B cell (primary cell): ENCODE measurements around the gene NOS3. TPM values are rescaled to one million over a fixed set of nuclear protein-coding genes. Genes with fewer than 3 reads are reported as not detected.

ENCODE experiments used
- ATAC-seq: fragments of 200-7000 bp; cut with Tn5 transposase; one replicate; pipeline ENCODE4 v1.10.0; 2021; ENCODE audit warnings: low read depth, mild to moderate bottlenecking, moderate number of reproducible peaks, moderate library complexity
- CTCF ChIA-PET: fragments of 350-600 bp; sonication (Branson Sonifier 250); formaldehyde crosslinking; loops from one replicate; lab custom pipeline; 2021; ENCODE audit warnings: antibody characterized with exemption, inconsistent platforms; lab: Charles Lee
- POLR2A ChIA-PET: fragments of 350-600 bp; sonication (Branson Sonifier 250); formaldehyde crosslinking; loops from one replicate; lab custom pipeline; 2021; ENCODE audit warnings: antibody characterized with exemption; lab: Charles Lee
- DNase-seq: peaks from one replicate; pipeline ENCODE4 v3.0.0; 2013
- H2AFZ ChIP-seq: 2 replicates; pipeline ENCODE4 v1.6.1; 2012; ENCODE audit warnings: mild to moderate bottlenecking, low read depth, low read length; ENCODE audit not compliant: insufficient read depth, poor library complexity, severe bottlenecking
- H3K27ac ChIP-seq, 2 donors: 1 replicate in 1 of 2; 2 replicates in 1 of 2; pipeline ENCODE4 v1.5.1; 2012 to 2013; ENCODE audit warnings: low read length in 2 of 2, mild to moderate bottlenecking in 2 of 2, moderate library complexity in 1 of 2
- H3K27me3 ChIP-seq, 4 experiments: fragments of 200-600 bp in 1 of 4; sonication (generic) in 1 of 4; replicated peaks in 1 of 4; 1 replicate in 2 of 4; 2 replicates in 2 of 4; pipeline versions ENCODE4 v1.6.1 to v1.7.0; 2013 to 2016; ENCODE audit warnings: low read length in 3 of 4, mild to moderate bottlenecking in 2 of 4, mixed read lengths in 1 of 4, moderate library complexity in 1 of 4; ENCODE audit not compliant: insufficient read depth in 4 of 4, control insufficient read depth in 3 of 4; ENCODE audit errors: control extremely low read depth in 1 of 4
- H3K36me3 ChIP-seq, 2 experiments: replicated peaks in 1 of 2; 1 replicate in 1 of 2; 2 replicates in 1 of 2; pipeline versions ENCODE4 v1.6.1 to v1.7.1; 2013; ENCODE audit warnings: low read length in 1 of 2; ENCODE audit not compliant: insufficient read depth in 2 of 2, control insufficient read depth in 1 of 2; ENCODE audit errors: control extremely low read depth in 1 of 2, extremely low read depth in 1 of 2
- H3K4me1 ChIP-seq, 2 donors: fragments of 200-600 bp in 1 of 2; sonication (generic) in 1 of 2; 1 replicate in 1 of 2; 2 replicates in 1 of 2; pipeline versions ENCODE4 v1.5.1 to v1.6.1; 2013 to 2017; ENCODE audit warnings: low read length in 2 of 2; ENCODE audit not compliant: control insufficient read depth in 2 of 2, insufficient read depth in 2 of 2
- H3K4me2 ChIP-seq: replicated peaks from 2 replicates; pipeline ENCODE3; 2012; ENCODE audit warnings: mild to moderate bottlenecking, low read depth, low read length; ENCODE audit not compliant: poor library complexity, severe bottlenecking
- H3K4me3 ChIP-seq, 5 experiments: fragments of 200-600 bp in 1 of 5; sonication (generic) in 1 of 5; 1 replicate in 3 of 5; 2 replicates in 2 of 5; pipeline versions ENCODE4 v1.5.1 to v1.7.0; 2011 to 2016; ENCODE audit warnings: low read length in 4 of 5, mild to moderate bottlenecking in 4 of 5, low read depth in 2 of 5, control low read depth in 1 of 5, moderate library complexity in 1 of 5; ENCODE audit not compliant: insufficient read depth in 1 of 5; ENCODE audit errors: control extremely low read depth in 1 of 5, extremely low read depth in 1 of 5
- H3K79me2 ChIP-seq: fragments of 200-600 bp; sonication (generic); one replicate; pipeline ENCODE4 v1.6.0; 2016; ENCODE audit warnings: low read length; ENCODE audit not compliant: control insufficient read depth, insufficient read depth
- H3K9ac ChIP-seq: fragments of 200-600 bp; sonication (generic); 2 replicates; pipeline ENCODE4 v1.6.1; 2017; ENCODE audit warnings: mild to moderate bottlenecking, low read length, moderate library complexity
- H3K9me3 ChIP-seq, 3 donors: one replicate each; pipeline versions ENCODE4 v1.6.1 to v1.7.1; 2013; ENCODE audit warnings: low read length in 2 of 3; ENCODE audit not compliant: control insufficient read depth in 2 of 3, insufficient read depth in 1 of 3; ENCODE audit errors: control extremely low read depth in 1 of 3
- H4K20me1 ChIP-seq: 2 replicates; pipeline ENCODE4 v1.6.0; 2012; ENCODE audit warnings: mild to moderate bottlenecking, low read length; ENCODE audit not compliant: insufficient read depth, control insufficient read depth, poor library complexity, severe bottlenecking
- H3K27ac Mint-ChIP-seq: one replicate; pipeline ENCODE4 v1.8.0; 2021; ENCODE audit warnings: mixed read lengths
- H3K27me3 Mint-ChIP-seq: one replicate; pipeline ENCODE4 v1.8.0; 2021; ENCODE audit warnings: mixed read lengths
- H3K4me1 Mint-ChIP-seq: one replicate; pipeline ENCODE4 v1.8.0; 2021; ENCODE audit warnings: mixed read lengths
- H3K4me3 Mint-ChIP-seq: one replicate; pipeline ENCODE4 v1.8.0; 2021; ENCODE audit warnings: mixed read lengths
- H3K9me3 Mint-ChIP-seq: one replicate; pipeline ENCODE4 v1.8.0; 2022; ENCODE audit warnings: mixed read lengths; ENCODE audit not compliant: insufficient read depth
- CTCF ChIP-seq: fragments of 200-600 bp; IDR thresholded peaks from one replicate; pipeline ENCODE4 v1.8.0; 2022; ENCODE audit warnings: antibody characterized with exemption, mild to moderate bottlenecking
- EZH2 ChIP-seq: IDR thresholded peaks from 2 replicates; pipeline ENCODE4 v1.6.1; 2012; ENCODE audit warnings: borderline replicate concordance, low read depth, mild to moderate bottlenecking, moderate library complexity, low read length; ENCODE audit not compliant: insufficient read depth, poor library complexity, severe bottlenecking
- WGBS: methylation state at CpG from one replicate; pipeline ENCODE4 v1.1.5; 2013; ENCODE audit warnings: missing lambda C conversion rate; ENCODE audit not compliant: insufficient coverage; 5-methylcytosine and 5-hydroxymethylcytosine counted together
- intact Hi-C: fragments of 100-400 bp; cut with micrococcal nuclease; formaldehyde crosslinking; loops from one replicate; pipeline ENCODE4 v1.10.0; 2022
- polyA plus RNA-seq: library from polyadenylated mRNA; depleted of rRNA; stranded (reverse); fragments of >200 nt; gene quantifications from 2 replicates; pipeline ENCODE4 v1.2.3, GENCODE V29; 2012
- total RNA-seq, 2 donors: library from RNA; stranded (reverse); fragments of 120-200 nt in 1 of 2; gene quantifications; 1 replicate in 1 of 2; 2 replicates in 1 of 2; pipeline versions ENCODE4 v1.2.3 to v1.2.4, GENCODE V29; 2013 to 2022

NOS3 gene
- total and polyA plus RNA-seq, 2 donors (not counting 1 experiment from before 2014, with no cell fraction given): 0.39 to 0.54 TPM

GRCh38 chr7:150999497-151000230 lies 8.8 kb downstream of the NOS3 start:
- Mint-ChIP-seq H3K27ac (no peak overlapping the region), H3K9me3 (no peaks in the 10 kb centered on the region), H3K4me3 (no peak overlapping the region), H3K27me3 (peaks cover 14% of the 10 kb centered on the region), H3K4me1 (no peaks in the 10 kb centered on the region)
- peaks cover 0 to 30% (median 4%) of the 10 kb centered on the region in 4 experiments for H3K27me3 ChIP-seq
- H2AFZ ChIP-seq: no peak overlapping the region
- no peak overlapping the region for H3K4me2 ChIP-seq
- no peaks in the 10 kb centered on the region for H3K79me2 ChIP-seq
- CTCF ChIA-PET: no interaction called here
- H3K9me3 ChIP-seq: peaks cover 0 to 16% (median 0%) of the 10 kb centered on the region in 3 donors
- no peak overlapping the region for H3K4me3 ChIP-seq
- no peaks in the 10 kb centered on the region for H3K36me3 ChIP-seq
- no peak overlapping the region for H3K9ac ChIP-seq
- POLR2A ChIA-PET: no interaction called here
- no peak overlapping the region for H3K27ac ChIP-seq
- TF ChIP-seq EZH2 (no peak), CTCF (no peak)
- intact Hi-C loops: no loop called here
- WGBS: 79% methylated on average over 5 of the region's 5 CpGs
- no peak for DNase-seq
- no peak for ATAC-seq
- no peaks in the 10 kb centered on the region for H4K20me1 ChIP-seq
- peaks cover 0 to 9% of the 10 kb centered on the region in 2 donors for H3K4me1 ChIP-seq

GRCh38 chr7:151000897-151001495 lies 10.2 kb downstream of the NOS3 start:
- peaks cover 16% of the 10 kb centered on the region for H3K27me3 Mint-ChIP-seq
- H4K20me1 ChIP-seq: no peaks in the 10 kb centered on the region
- H3K9me3 Mint-ChIP-seq: no peaks in the 10 kb centered on the region
- WGBS: 87% methylated on average over 10 of the region's 13 CpGs
- ChIA-PET POLR2A (no interaction called here), CTCF (no interaction called here)
- no peak overlapping the region for H3K4me2 ChIP-seq
- peaks cover 0 to 5% of the 10 kb centered on the region in 2 donors for H3K4me1 ChIP-seq
- no peaks in the 10 kb centered on the region for H3K79me2 ChIP-seq
- intact Hi-C loops: no loop called here
- no peak overlapping the region for H3K27ac ChIP-seq
- TF ChIP-seq EZH2 (no peak), CTCF (no peak)
- no peak overlapping the region for H3K27ac Mint-ChIP-seq
- ATAC-seq (no peak), DNase-seq (no peak)
- no peak overlapping the region for H3K4me3 Mint-ChIP-seq
- no peaks in the 10 kb centered on the region for H3K36me3 ChIP-seq
- H3K9ac ChIP-seq: no peak overlapping the region
- H3K27me3 ChIP-seq: peaks cover 0 to 26% (median 4%) of the 10 kb centered on the region in 4 experiments
- H3K4me3 ChIP-seq: no peak overlapping the region
- H2AFZ ChIP-seq: no peak overlapping the region
- peaks cover 0 to 12% (median 0%) of the 10 kb centered on the region in 3 donors for H3K9me3 ChIP-seq
- H3K4me1 Mint-ChIP-seq: no peaks in the 10 kb centered on the region
